ENCODE data around the gene OR1M1.

GRCh38 chr19:9061879-9062278 lies 25.0 kb upstream of the OR1M1 start:
- no peak for TF ChIP-seq POLR2A (IDR thresholded peaks at IDR 0.05; ENCODE audit: low read length)
- TF ChIP-seq JUNB (IDR thresholded peaks at IDR 0.05), result no peak
- TF ChIP-seq FOXS1 (CRISPR knock-in tag; IDR thresholded peaks at IDR 0.05), result no peak
- TF ChIP-seq REST (IDR thresholded peaks at IDR 0.05), result no peak
- no peak for TF ChIP-seq CTCF (IDR thresholded peaks at IDR 0.05)
- no peak for TF ChIP-seq MAFK (IDR thresholded peaks at IDR 0.05; ENCODE audit: partially characterized antibody)

Data from A549 (cell line).